Cardiac muscle cell (in vitro differentiated cells and primary cell): ENCODE data around the gene PLSCR4. TPM values are rescaled to one million over a fixed set of nuclear protein-coding genes. Genes with fewer than 3 reads are reported as not detected.
"Not testable (repeated sequence)": the region's sequence is repeated elsewhere in the genome, so short reads cannot be mapped to it uniquely, and the experiment has no call there.

Experiments used
- DNase-seq, 2 donors: peaks; one replicate each; pipeline versions ENCODE4 v3.0.0 to v3.0.0-alpha.2; 2010 to 2017; ENCODE audit warnings: low read depth in 1 of 2, low spot score in 1 of 2
- H3K27ac ChIP-seq: fragments of 200-600 bp; sonication (generic); 2 replicates; pipeline ENCODE4 v1.5.1; 2016
- H3K27me3 ChIP-seq: fragments of 200-600 bp; sonication (generic); 2 replicates; pipeline ENCODE4 v1.6.0; 2016; ENCODE audit warnings: control low read depth
- H3K36me3 ChIP-seq: fragments of 200-600 bp; sonication (generic); 2 replicates; pipeline ENCODE4 v1.5.1; 2016; ENCODE audit warnings: control low read depth
- H3K4me1 ChIP-seq: fragments of 200-600 bp; sonication (generic); 2 replicates; pipeline ENCODE4 v1.8.1; 2017; ENCODE audit warnings: low read depth, mild to moderate bottlenecking, mixed run types
- H3K4me3 ChIP-seq: fragments of 200-600 bp; sonication (generic); 2 replicates; pipeline ENCODE4 v1.5.1; 2016; ENCODE audit warnings: mild to moderate bottlenecking
- H3K9me3 ChIP-seq: fragments of 200-600 bp; sonication (generic); 2 replicates; pipeline ENCODE4 v1.5.1; 2017; ENCODE audit warnings: low read depth, mild to moderate bottlenecking, control low read depth
- CTCF ChIP-seq: IDR thresholded peaks from 2 replicates; pipeline ENCODE4 v1.5.1; 2012; ENCODE audit warnings: low read depth, mild to moderate bottlenecking, low read length
- polyA plus RNA-seq: library from polyadenylated mRNA; unstranded; fragments of >200 nt; fragmentation: Nextera tagmentation; extraction: Ambion mirVana; gene quantifications from 2 replicates; pipeline ENCODE4 v1.2.1, GENCODE V29; 2016
- total RNA-seq: library from RNA; depleted of rRNA; stranded (reverse); fragments of >200 nt; gene quantifications from 2 replicates; pipeline ENCODE4 v1.2.3, GENCODE V29; 2016

The PLSCR4 gene
- total and polyA plus RNA-seq, 2 experiments from 2014 or later, result 1.2 to 1.3 TPM

GRCh38 chr3:146259880-146260589 is 9.1 kb upstream of the PLSCR4 start:
- H3K9me3 ChIP-seq, result no peaks in the 10 kb centered on the region
- no peak overlapping the region for H3K27ac ChIP-seq
- H3K27me3 ChIP-seq, result no peaks in the 10 kb centered on the region
- no peaks in the 10 kb centered on the region for H3K36me3 ChIP-seq
- TF ChIP-seq CTCF, result no peak
- no peak for DNase-seq
- H3K4me3 ChIP-seq, result no peak overlapping the region
- H3K4me1 ChIP-seq, result peaks cover 4% of the 10 kb centered on the region

- no peak overlapping the region for H3K4me3 ChIP-seq
- DNase-seq, result peak in 1 of 2 donors; percentile 83
- H3K27ac ChIP-seq, result no peak overlapping the region
These were observed 6.1 kb upstream of the PLSCR4 start for GRCh38 chr3:146256851-146257486.

GRCh38 chr3:146252445-146252844 is 1.5 kb upstream of the PLSCR4 start:
- not testable (repeated sequence) for H3K27me3 ChIP-seq, H3K4me3 ChIP-seq, H3K9me3 ChIP-seq, H3K4me1 ChIP-seq, H3K27ac ChIP-seq, DNase-seq, H3K36me3 ChIP-seq

More at GRCh38 chr3:146256851-146257486, 6.1 kb upstream of the PLSCR4 start:
- Histone ChIP-seq H3K27me3 (no peaks in the 10 kb centered on the region), H3K4me1 (peaks cover 4% of the 10 kb centered on the region), H3K36me3 (no peaks in the 10 kb centered on the region), H3K9me3 (no peaks in the 10 kb centered on the region)
- TF ChIP-seq CTCF, result no peak

- no peak for TF ChIP-seq CTCF
- peak overlapping the region; percentile 84 for H3K4me3 ChIP-seq
- peak in 1 of 2 donors; percentile 19 for DNase-seq
- no peaks in the 10 kb centered on the region for H3K27me3 ChIP-seq
- no peaks in the 10 kb centered on the region for H3K36me3 ChIP-seq
- H3K27ac ChIP-seq, result no peak overlapping the region
- no peaks in the 10 kb centered on the region for H3K4me1 ChIP-seq
- no peaks in the 10 kb centered on the region for H3K9me3 ChIP-seq
These were observed 984 bp downstream of the PLSCR4 start for GRCh38 chr3:146249921-146250320.

GRCh38 chr3:146247911-146248310 is 3.0 kb downstream of the PLSCR4 start:
- Histone ChIP-seq H3K27ac (no peak overlapping the region), H3K9me3 (no peaks in the 10 kb centered on the region), H3K4me3 (no peak overlapping the region), H3K36me3 (no peaks in the 10 kb centered on the region), H3K27me3 (no peaks in the 10 kb centered on the region), H3K4me1 (no peaks in the 10 kb centered on the region)
- no peak for DNase-seq
- TF ChIP-seq CTCF, result no peak

- H3K36me3 ChIP-seq, result no peaks in the 10 kb centered on the region
- H3K27ac ChIP-seq, result no peak overlapping the region
- H3K4me3 ChIP-seq, result no peak overlapping the region
- DNase-seq, result no peak
- no peaks in the 10 kb centered on the region for H3K9me3 ChIP-seq
- TF ChIP-seq CTCF, result no peak
- H3K4me1 ChIP-seq, result no peaks in the 10 kb centered on the region
- H3K27me3 ChIP-seq, result no peaks in the 10 kb centered on the region
These were observed 4.4 kb downstream of the PLSCR4 start for GRCh38 chr3:146246526-146246925.
